Measurements from ENCODE around the gene PDE1C.

The PDE1C gene

DNA sequence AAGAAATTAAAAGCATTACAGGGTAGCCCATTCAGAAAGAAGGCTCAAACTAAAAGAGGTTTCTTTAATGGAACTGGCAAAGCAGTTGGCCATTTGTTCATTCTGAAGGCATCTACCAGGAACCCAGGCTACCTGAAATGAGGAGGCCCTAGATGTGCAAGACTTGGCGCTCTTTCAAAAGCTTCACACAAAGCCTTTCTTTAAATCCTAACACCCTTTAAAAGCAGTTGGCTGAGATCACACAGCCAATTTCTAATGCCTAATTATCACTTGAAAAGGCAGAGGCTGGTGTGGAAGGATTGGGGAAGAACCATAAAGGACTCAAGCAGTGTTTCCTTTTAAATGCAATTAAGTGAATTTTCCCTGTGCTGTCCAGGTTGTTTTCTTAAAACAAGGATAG, 360.0 kb downstream of the PDE1C start:
- no peak for TF ChIP-seq ZFX (IDR thresholded peaks at IDR 0.05; ENCODE audit: borderline replicate concordance)
- TF ChIP-seq CTCF (IDR thresholded peaks at IDR 0.05) = no peak
- H3K27ac ChIP-seq = no peak overlapping the region

DNA sequence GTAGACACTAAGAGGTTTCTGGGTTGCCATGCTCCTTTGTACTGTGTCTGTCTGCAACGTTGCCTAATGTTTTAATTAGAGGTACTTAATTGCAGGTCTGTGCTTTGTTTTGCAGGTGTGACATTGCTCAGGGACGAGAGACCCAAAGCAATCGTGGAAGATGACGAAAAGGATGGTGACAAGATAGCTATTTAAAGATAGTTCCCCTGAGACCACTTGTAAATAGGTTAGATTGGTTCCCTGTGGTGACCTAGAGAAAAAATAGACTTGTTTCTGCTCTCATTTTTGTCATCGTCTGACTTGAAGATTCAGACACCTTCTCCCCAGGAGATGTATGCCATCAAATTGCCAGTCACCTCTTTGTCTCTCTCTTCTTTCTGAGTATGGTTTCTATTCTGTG, 363.1 kb downstream of the PDE1C start:
- H3K27ac ChIP-seq = no peak overlapping the region
- TF ChIP-seq CTCF (IDR thresholded peaks at IDR 0.05) = no peak
- TF ChIP-seq ZFX (IDR thresholded peaks at IDR 0.05; ENCODE audit: borderline replicate concordance) = no peak

- TF ChIP-seq CTCF (IDR thresholded peaks at IDR 0.05) (no peak), ZFX (IDR thresholded peaks at IDR 0.05; ENCODE audit: borderline replicate concordance) (no peak)
- no peak overlapping the region for H3K27ac ChIP-seq
Measured at GRCh38 chr7:31705377-31705776, 364.8 kb downstream of the PDE1C start.

DNA sequence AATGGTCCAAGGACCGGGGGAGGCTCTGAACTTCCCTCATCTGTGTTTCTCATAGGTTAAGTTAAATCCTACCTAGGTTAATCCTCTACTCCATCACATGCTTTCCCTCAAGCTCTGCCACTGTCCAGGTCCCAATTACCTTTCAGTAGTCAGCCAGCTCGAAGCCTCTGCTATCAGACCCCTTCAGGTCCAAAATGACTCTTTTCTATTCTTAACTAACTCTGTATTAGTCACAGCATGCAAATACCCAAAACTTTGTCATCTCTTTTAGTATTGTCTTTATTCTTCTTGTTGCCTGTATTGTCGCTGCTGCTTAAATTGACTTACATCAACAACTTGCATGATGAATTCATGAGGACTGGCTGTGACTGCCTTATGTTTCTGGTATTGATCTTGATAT, 367.9 kb downstream of the PDE1C start:
- no peak for TF ChIP-seq ZFX (IDR thresholded peaks at IDR 0.05; ENCODE audit: borderline replicate concordance)
- TF ChIP-seq CTCF (IDR thresholded peaks at IDR 0.05) = no peak
- H3K27ac ChIP-seq = no peak overlapping the region
